OCI-LY7 (cell line): Measurements from ENCODE around the gene PCNX2.

Source experiments
- EZH2phosphoT487 ChIP-seq: fragments of 200-600 bp; sonication (generic); IDR thresholded peaks from 2 replicates; pipeline ENCODE4 v1.6.1; 2018; ENCODE audit warnings: low read depth, borderline replicate concordance, mild to moderate bottlenecking, mixed run types, antibody characterized with exemption, low read length, moderate library complexity, mixed read lengths
- TF ChIP-seq, protein P1 (sequence below): fragments of 200-600 bp; sonication (generic); conservative IDR thresholded peaks from 2 replicates; pipeline ENCODE4 v1.5.1; 2014; ENCODE audit warnings: mild to moderate bottlenecking, antibody characterized with exemption, low read length, moderate library complexity, mixed read lengths

DNA sequence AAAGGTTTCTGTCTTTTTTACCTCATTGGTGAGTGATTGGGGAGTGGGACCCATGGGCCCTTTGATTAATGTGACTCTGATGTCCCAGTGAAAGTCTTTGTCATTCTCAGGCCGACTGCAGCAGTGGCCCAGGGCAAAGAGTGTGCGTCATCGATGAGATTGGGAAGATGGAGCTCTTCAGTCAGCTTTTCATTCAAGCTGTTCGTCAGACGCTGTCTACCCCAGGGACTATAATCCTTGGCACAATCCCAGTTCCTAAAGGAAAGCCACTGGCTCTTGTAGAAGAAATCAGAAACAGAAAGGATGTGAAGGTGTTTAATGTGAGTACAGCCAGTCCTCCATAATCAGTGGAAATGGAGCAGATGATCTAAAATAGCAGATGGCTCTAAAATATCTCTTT is 325.7 kb downstream of the PCNX2 start:
- TF ChIP-seq, protein P1, sequence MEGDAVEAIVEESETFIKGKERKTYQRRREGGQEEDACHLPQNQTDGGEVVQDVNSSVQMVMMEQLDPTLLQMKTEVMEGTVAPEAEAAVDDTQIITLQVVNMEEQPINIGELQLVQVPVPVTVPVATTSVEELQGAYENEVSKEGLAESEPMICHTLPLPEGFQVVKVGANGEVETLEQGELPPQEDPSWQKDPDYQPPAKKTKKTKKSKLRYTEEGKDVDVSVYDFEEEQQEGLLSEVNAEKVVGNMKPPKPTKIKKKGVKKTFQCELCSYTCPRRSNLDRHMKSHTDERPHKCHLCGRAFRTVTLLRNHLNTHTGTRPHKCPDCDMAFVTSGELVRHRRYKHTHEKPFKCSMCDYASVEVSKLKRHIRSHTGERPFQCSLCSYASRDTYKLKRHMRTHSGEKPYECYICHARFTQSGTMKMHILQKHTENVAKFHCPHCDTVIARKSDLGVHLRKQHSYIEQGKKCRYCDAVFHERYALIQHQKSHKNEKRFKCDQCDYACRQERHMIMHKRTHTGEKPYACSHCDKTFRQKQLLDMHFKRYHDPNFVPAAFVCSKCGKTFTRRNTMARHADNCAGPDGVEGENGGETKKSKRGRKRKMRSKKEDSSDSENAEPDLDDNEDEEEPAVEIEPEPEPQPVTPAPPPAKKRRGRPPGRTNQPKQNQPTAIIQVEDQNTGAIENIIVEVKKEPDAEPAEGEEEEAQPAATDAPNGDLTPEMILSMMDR, result no peak
- TF ChIP-seq EZH2phosphoT487, result no peak
